Astrocyte of the cerebellum (primary cell): ENCODE measurements around the gene TARP.

Experiments used
- DNase-seq: peaks from one replicate; pipeline ENCODE4 v3.0.0-alpha.2; 2011; ENCODE audit warnings: low read depth
- H3K4me3 ChIP-seq: 2 replicates; pipeline ENCODE4 v1.5.1; 2011; ENCODE audit warnings: mild to moderate bottlenecking, low read depth, low read length, moderate library complexity
- CTCF ChIP-seq: IDR thresholded peaks from 2 replicates; pipeline ENCODE4 v1.5.1; 2012; ENCODE audit warnings: low read length, low read depth, moderate library complexity, mild to moderate bottlenecking; ENCODE audit errors: missing control alignments
- in situ Hi-C: cut with HindIII; loops from 2 replicates; pipeline ENCODE4 v1.10.0; 2017; ENCODE audit warnings: low sequenced_read_pairs

TARP gene

GRCh38 chr7:38220452-38220851 is 53.0 kb downstream of the TARP start:
- H3K4me3 ChIP-seq, result no peak overlapping the region
- in situ Hi-C loops, result loop anchor here (10.0 kb wide), 1 partner anchor 316 kb away; no protein-coding TSS in a partner anchor
- TF ChIP-seq CTCF, result no peak
- no peak for DNase-seq

- TF ChIP-seq CTCF, result no peak
- H3K4me3 ChIP-seq, result no peak overlapping the region
- in situ Hi-C loops, result no loop called here
- DNase-seq, result no peak
These were observed 55.8 kb downstream of the TARP start for GRCh38 chr7:38217672-38218071.

DNA sequence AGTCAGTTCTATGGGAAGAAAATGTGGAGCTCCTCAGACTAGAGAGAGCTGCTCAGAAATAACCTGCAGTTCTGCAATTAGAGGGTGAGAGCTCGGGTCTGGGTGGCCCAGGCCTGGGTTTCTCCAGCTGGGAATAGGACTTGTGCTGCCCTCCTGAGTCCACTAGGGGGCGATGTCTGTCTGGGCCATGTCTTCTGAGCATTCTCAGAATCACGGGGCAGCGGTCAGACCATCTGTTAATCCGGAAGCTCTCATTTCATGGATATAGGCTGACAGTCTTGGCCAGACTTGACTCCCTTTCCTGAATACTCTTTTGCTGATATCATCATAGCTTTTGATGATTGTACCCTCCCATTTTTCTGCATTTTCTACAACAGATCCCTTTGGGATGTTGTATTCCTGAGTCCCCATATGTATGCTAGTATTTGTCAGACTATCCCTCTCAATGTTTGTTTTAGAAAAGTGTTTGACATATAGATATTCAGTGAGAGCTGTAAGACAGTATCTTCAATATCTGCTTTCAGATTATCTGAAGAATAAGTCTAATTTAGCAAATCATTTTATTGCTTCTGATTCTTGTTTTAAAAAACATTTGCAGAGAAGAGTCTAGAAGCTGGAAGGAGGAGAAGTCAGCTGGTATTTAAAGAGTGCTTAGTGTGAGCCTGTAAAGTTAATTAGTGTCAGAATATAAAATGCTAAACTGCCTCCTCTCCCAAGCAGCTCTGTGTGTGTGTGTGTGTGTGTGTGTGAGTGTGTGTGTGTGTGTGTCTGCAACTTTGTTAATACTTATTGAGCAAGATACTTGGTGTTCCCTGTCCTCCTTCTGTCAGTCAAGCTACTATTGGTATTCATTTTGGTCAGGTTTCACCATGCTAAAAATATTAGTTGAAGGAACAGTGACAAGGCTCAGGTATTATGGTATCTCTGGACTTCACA is 57.4 kb downstream of the TARP start:
- TF ChIP-seq CTCF, result peak; percentile 99
- DNase-seq, result peak; percentile 90
- in situ Hi-C loops, result no loop called here
- H3K4me3 ChIP-seq, result no peak overlapping the region

DNA sequence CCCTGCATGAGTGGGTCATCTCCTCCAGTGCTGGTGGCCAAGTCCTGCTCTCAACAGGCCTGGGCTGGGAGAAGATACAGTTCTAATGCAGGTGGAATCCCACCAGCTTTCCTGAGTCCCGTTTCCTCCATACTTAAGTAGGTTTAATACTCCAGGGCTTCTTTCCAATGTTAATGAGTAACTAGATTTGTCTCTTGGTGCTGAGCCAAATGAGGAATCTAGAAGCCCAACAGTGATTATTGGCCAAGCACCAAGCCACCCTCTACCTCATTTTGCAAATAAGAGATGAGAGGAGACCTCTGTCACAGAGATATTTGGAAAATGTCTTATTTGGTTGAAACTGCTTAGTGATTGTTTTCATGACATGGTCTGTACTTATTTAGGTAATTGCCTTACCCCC is 58.3 kb downstream of the TARP start:
- no peak for TF ChIP-seq CTCF
- H3K4me3 ChIP-seq, result no peak overlapping the region
- no peak for DNase-seq
- in situ Hi-C loops, result no loop called here

DNA sequence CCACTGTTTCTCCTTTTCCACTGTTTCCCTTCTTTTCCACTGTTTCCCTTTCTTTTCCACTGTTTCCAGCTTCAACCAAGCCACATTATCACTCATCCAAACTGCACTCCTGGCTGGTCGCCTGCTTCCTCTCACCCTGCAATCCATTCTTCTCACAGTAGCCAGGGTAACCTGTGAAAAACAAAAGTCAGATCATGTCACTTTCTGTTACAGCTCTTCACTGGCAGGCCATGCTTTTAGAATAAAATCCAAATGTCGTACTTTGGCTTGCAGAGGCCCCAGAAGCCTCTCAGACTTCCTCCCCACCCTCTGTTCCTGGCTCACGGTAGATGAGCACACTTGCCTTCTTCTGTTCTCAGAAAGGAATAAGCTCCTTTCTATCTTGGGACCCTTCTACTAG is 61.5 kb downstream of the TARP start:
- DNase-seq, result no peak
- no peak for TF ChIP-seq CTCF

DNA sequence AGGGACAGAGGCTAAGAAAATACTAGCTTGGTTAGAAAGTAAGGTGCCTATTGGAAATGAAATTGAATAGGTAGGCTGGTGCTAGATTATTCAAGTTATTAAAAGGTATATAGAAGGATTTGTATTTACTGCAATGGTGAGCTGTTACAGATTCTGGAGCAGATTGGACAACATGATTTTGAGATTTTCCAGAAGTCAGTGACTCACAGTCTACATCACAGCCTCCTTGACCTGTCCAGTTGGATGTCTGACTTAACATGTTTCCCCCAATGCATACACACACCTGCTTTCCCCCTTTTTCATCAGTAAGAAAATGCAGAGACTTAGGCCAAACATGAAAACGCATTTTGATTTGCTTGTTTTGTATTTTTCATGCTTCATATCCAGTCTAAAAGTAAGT is 62.0 kb downstream of the TARP start:
- no peak for DNase-seq
- in situ Hi-C loops, result no loop called here
- no peak for TF ChIP-seq CTCF

More for the DNA sequence above, 61.5 kb downstream of the TARP start:
- no peak overlapping the region for H3K4me3 ChIP-seq
- in situ Hi-C loops, result no loop called here

More for the DNA sequence above, 62.0 kb downstream of the TARP start:
- H3K4me3 ChIP-seq, result no peak overlapping the region
